Esophagus squamous epithelium (tissue), 4 donors: ENCODE data around the gene SHISA6.

Experiments
- POLR2A ChIP-seq, 4 donors: fragments of 450-650 bp; IDR thresholded peaks; one replicate each; pipeline ENCODE4 v1.6.1; 2017; ENCODE audit warnings: antibody characterized with exemption in 4 of 4, mild to moderate bottlenecking in 4 of 4, moderate library complexity in 3 of 4
- TF ChIP-seq, protein P1 (sequence below), 6 experiments: fragments of 450-650 bp in 4 of 6; fragments of 200-600 bp in 2 of 6; sonication (generic) in 2 of 6; IDR thresholded peaks; one replicate each; pipeline ENCODE4 v1.5.1; 2016 to 2019; ENCODE audit warnings: antibody characterized with exemption in 6 of 6, mild to moderate bottlenecking in 4 of 6, moderate library complexity in 4 of 6

GRCh38 chr17:11221721-11222120, 19.3 kb upstream of the SHISA6 start:
- TF ChIP-seq, protein P1, sequence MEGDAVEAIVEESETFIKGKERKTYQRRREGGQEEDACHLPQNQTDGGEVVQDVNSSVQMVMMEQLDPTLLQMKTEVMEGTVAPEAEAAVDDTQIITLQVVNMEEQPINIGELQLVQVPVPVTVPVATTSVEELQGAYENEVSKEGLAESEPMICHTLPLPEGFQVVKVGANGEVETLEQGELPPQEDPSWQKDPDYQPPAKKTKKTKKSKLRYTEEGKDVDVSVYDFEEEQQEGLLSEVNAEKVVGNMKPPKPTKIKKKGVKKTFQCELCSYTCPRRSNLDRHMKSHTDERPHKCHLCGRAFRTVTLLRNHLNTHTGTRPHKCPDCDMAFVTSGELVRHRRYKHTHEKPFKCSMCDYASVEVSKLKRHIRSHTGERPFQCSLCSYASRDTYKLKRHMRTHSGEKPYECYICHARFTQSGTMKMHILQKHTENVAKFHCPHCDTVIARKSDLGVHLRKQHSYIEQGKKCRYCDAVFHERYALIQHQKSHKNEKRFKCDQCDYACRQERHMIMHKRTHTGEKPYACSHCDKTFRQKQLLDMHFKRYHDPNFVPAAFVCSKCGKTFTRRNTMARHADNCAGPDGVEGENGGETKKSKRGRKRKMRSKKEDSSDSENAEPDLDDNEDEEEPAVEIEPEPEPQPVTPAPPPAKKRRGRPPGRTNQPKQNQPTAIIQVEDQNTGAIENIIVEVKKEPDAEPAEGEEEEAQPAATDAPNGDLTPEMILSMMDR (IDR thresholded peaks at IDR 0.05): no peak
- TF ChIP-seq POLR2A (IDR thresholded peaks at IDR 0.05): no peak
